K562 (cell line): ENCODE measurements around the gene DHX35. TPM values are rescaled to one million over a fixed set of nuclear protein-coding genes. Genes with fewer than 3 reads are reported as not detected.

Source experiments
- CBFB ChIP-seq: sonication (generic); formaldehyde crosslinking; IDR thresholded peaks from 2 replicates; pipeline ENCODE4 v1.4.0; 2020; ENCODE audit warnings: mild to moderate bottlenecking, missing genetic modification reagents
- CBX8 ChIP-seq: fragments of 200-600 bp; sonication (generic); IDR thresholded peaks from 2 replicates; pipeline ENCODE4 v1.6.1; 2012; ENCODE audit warnings: borderline replicate concordance, mixed run types, low read depth, mild to moderate bottlenecking, moderate library complexity, mixed read lengths, low read length, control low read depth, inconsistent platforms; ENCODE audit not compliant: poor library complexity, severe bottlenecking; ENCODE audit errors: extremely low read depth
- ERF ChIP-seq: fragments of 450-650 bp; formaldehyde crosslinking; IDR thresholded peaks from 2 replicates; pipeline ENCODE4 v1.4.0; 2020; ENCODE audit warnings: mild to moderate bottlenecking, mixed read lengths
- ID3 ChIP-seq, 2 experiments: fragments of 250-450 bp in 1 of 2; fragments of 450-650 bp in 1 of 2; sonication (Bioruptor Pico) in 1 of 2; IDR thresholded peaks; 2 replicates each; pipeline versions ENCODE4 v1.6.1 to v1.8.0; 2016 to 2021; ENCODE audit warnings: mild to moderate bottlenecking in 2 of 2, moderate library complexity in 2 of 2, missing compliant biosample characterization in 1 of 2, missing genetic modification characterization in 1 of 2
- KAT7 ChIP-seq: sonication (generic); formaldehyde crosslinking; IDR thresholded peaks from 2 replicates; pipeline ENCODE4 v1.8.0; 2022; ENCODE audit warnings: missing genetic modification reagents, mild to moderate bottlenecking, borderline replicate concordance
- MAZ ChIP-seq, 2 experiments: fragments of 450-650 bp in 1 of 2; sonication (generic) in 1 of 2; formaldehyde crosslinking; IDR thresholded peaks in 1 of 2; conservative IDR thresholded peaks in 1 of 2; 2 replicates each; pipeline versions ENCODE4 v1.4.0 to v1.5.0; 2020; ENCODE audit warnings: mild to moderate bottlenecking in 1 of 2, missing genetic modification reagents in 1 of 2
- MBD2 ChIP-seq: sonication (generic); IDR thresholded peaks from 2 replicates; pipeline ENCODE4 v1.6.1; 2016; ENCODE audit warnings: low read depth, borderline replicate concordance
- MXI1 ChIP-seq: IDR thresholded peaks from 2 replicates; pipeline ENCODE4 v1.6.1; 2011; ENCODE audit warnings: low read depth, mild to moderate bottlenecking, improper control_type of control experiment, low read length
- NCOA2 ChIP-seq, 2 experiments: fragments of 450-650 bp; IDR thresholded peaks; 2 replicates each; pipeline ENCODE4 v1.6.1; 2018; ENCODE audit warnings: mild to moderate bottlenecking in 2 of 2, moderate library complexity in 1 of 2; ENCODE audit not compliant: partially characterized antibody in 2 of 2
- POLR2H ChIP-seq: IDR thresholded peaks from 2 replicates; pipeline ENCODE4 v1.6.1; 2016; ENCODE audit warnings: missing genetic modification characterization, low read depth, mild to moderate bottlenecking, control low read depth, missing compliant biosample characterization, moderate library complexity
- POLR3A ChIP-seq: IDR thresholded peaks from 2 replicates; pipeline ENCODE4 v1.6.1; 2011; ENCODE audit warnings: borderline replicate concordance, mild to moderate bottlenecking, moderate library complexity; ENCODE audit not compliant: insufficient read length, insufficient read depth; ENCODE audit errors: extremely low read depth
- SMC3 ChIP-seq: conservative IDR thresholded peaks from 2 replicates; pipeline ENCODE4 v1.6.1; 2011; ENCODE audit warnings: low read depth, low read length, improper control_type of control experiment; ENCODE audit not compliant: insufficient read depth
- STAT5B ChIP-seq: fragments of 250-450 bp; sonication (Bioruptor Pico); IDR thresholded peaks from 2 replicates; pipeline ENCODE4 v1.8.0; 2021; ENCODE audit warnings: mild to moderate bottlenecking, inconsistent platforms
- ZEB2 ChIP-seq: fragments of 450-650 bp; IDR thresholded peaks from 2 replicates; pipeline ENCODE4 v1.6.1; 2016
- ZNF175 ChIP-seq: fragments of 200-800 bp; sonication (Bioruptor generic); IDR thresholded peaks from 2 replicates; pipeline ENCODE4 v1.6.1; 2016; ENCODE audit warnings: low read depth, mild to moderate bottlenecking, missing genetic modification characterization, missing compliant biosample characterization
- ZNF318 ChIP-seq, 2 experiments: fragments of 450-650 bp; IDR thresholded peaks; 2 replicates each; pipeline ENCODE4 v1.6.1; 2016; ENCODE audit warnings: mild to moderate bottlenecking in 2 of 2, borderline replicate concordance in 1 of 2, low read depth in 1 of 2, moderate library complexity in 1 of 2
- polyA plus RNA-seq, 8 experiments: library from polyadenylated mRNA; depleted of rRNA in 4 of 8; stranded (reverse) in 5 of 8; unstranded in 3 of 8; fragments of >200 nt; fragmentation: Nextera tagmentation in 2 of 8; fragmentation: Illumina TruSeq in 1 of 8; extraction: Ambion mirVana in 2 of 8; extraction: Trizol in 1 of 8; gene quantifications; 2 replicates each; pipeline versions ENCODE4 v1.2.1 to v1.2.3, GENCODE V29; 2011 to 2014; ENCODE audit warnings: inconsistent platforms in 1 of 8, missing spikeins in 1 of 8
- total RNA-seq, 7 experiments: library from RNA; depleted of rRNA in 6 of 7; stranded (reverse); fragments of >200 nt in 6 of 7; fragmentation: Illumina TruSeq in 2 of 7; extraction: Trizol in 2 of 7; gene quantifications; 2 replicates each; pipeline versions ENCODE4 v1.2.1 to v1.2.3, GENCODE V29; 2011 to 2021; ENCODE audit warnings: low replicate concordance in 1 of 7

DHX35 gene
- total and polyA plus RNA-seq, 9 of the 15 experiments (the other 6 are each of a cell fraction or from before 2014, with no cell fraction given) = 6.5 to 25.6 (median 16.9) TPM

GRCh38 chr20:38962044-38962927 lies at the start of gene DHX35 (continued):
- TF ChIP-seq POLR2H = peak; percentile 77; the same call in 1 of the 2 replicates
- no peak for TF ChIP-seq CBX8
- TF ChIP-seq NCOA2 (IDR thresholded peaks at IDR 0.05; ENCODE audit: partially characterized antibody in 2 of 2) = no peak
- no peak for TF ChIP-seq ERF (CRISPR knock-in tag)
- no peak; the same call in 1 of the 2 replicates for TF ChIP-seq MBD2
- TF ChIP-seq MXI1 = peak; percentile 66; the same call in 1 of the 2 replicates
- no peak for TF ChIP-seq ZNF318 (IDR thresholded peaks at IDR 0.05; ENCODE audit: borderline replicate concordance in 1 of 2, low read depth in 1 of 2)
- TF ChIP-seq ZNF175 = no peak
- TF ChIP-seq POLR3A = no peak
- no peak for TF ChIP-seq ID3 (CRISPR knock-in tag; IDR thresholded peaks at IDR 0.05)
- peak; percentile 88 for TF ChIP-seq ID3 (tag; IDR thresholded peaks at IDR 0.05)
- no peak for TF ChIP-seq ZEB2
- TF ChIP-seq KAT7 (CRISPR knock-in tag) = peak; percentile 20; the same call in 1 of the 2 replicates
- TF ChIP-seq SMC3 = no peak; the same call in 1 of the 2 replicates
- peak; percentile 94 to 98 for TF ChIP-seq MAZ (CRISPR knock-in tag; conservative IDR thresholded peaks at IDR 0.05 in 1 of 2, IDR thresholded peaks at IDR 0.05 in 1 of 2)
- TF ChIP-seq CBFB (CRISPR knock-in tag) = no peak
- no peak for TF ChIP-seq STAT5B (CRISPR knock-in tag)
